ENCODE measurements around the gene BCAS4. TPM values are rescaled to one million over a fixed set of nuclear protein-coding genes. Genes with fewer than 3 reads are reported as not detected.

The BCAS4 gene
- total and polyA plus RNA-seq, 8 donors: under 0.01 to 7.2 (median 2.2) TPM; not detected in 1

- Histone ChIP-seq H3K9me3 (no peaks in the 10 kb centered on the region), H3K27me3 (no peaks in the 10 kb centered on the region), H3K4me1 (peaks cover 36 to 100% (median 78%) of the 10 kb centered on the region in 4 donors), H3K36me3 (peaks cover 0 to 18% (median 8%) of the 10 kb centered on the region in 4 donors), H3K4me3 (no peak overlapping the region), H3K27ac (no peak overlapping the region)
- 39 to 54% (median 46%) methylated on average over 2 of the region's 2 CpGs for WGBS, 5 donors
- no peak for DNase-seq
- intact Hi-C loops (cut with DNase I; ENCODE audit: low total_unique reads): no loop called here
- no peak for TF ChIP-seq POLR2A (IDR thresholded peaks at IDR 0.05)
- TF ChIP-seq POLR2AphosphoS5 (IDR thresholded peaks at IDR 0.05): no peak
- TF ChIP-seq CTCF (IDR thresholded peaks at IDR 0.05): no peak
- no peak for TF ChIP-seq EP300 (IDR thresholded peaks at IDR 0.05)
Measured at GRCh38 chr20:50924261-50924920, 129.5 kb downstream of the BCAS4 start.

DNA sequence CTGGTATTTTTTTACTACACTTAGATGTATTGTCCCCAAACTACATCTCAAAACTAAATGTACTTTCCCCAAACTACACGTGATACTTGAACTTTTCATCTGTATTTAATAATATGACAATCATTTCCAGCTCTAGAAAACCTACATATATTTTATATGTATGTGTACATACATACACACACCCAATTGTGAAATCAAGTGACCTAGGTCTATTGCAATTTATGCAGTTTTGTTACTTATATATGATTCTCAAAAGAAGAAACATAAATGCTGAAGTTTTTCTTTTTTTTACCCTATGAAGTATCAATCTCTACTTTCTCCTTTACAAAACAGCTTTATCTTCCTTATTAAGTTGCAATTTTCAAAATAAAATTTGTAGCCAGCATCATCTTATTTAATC, 131.7 kb downstream of the BCAS4 start:
- TF ChIP-seq POLR2A (IDR thresholded peaks at IDR 0.05): no peak
- no peak for TF ChIP-seq POLR2AphosphoS5 (IDR thresholded peaks at IDR 0.05)
- no peak for TF ChIP-seq EP300 (IDR thresholded peaks at IDR 0.05)
- TF ChIP-seq CTCF (IDR thresholded peaks at IDR 0.05): no peak
- Histone ChIP-seq H3K4me3 (no peak overlapping the region), H3K27ac (no peak overlapping the region), H3K36me3 (peaks cover 0 to 18% (median 8%) of the 10 kb centered on the region in 4 donors), H3K9me3 (no peaks in the 10 kb centered on the region), H3K27me3 (no peaks in the 10 kb centered on the region), H3K4me1 (peaks cover 32 to 83% (median 65%) of the 10 kb centered on the region in 4 donors)
- WGBS, 5 donors: 27 to 42% (median 32%) methylated on average over 1 of the region's 1 CpG
- intact Hi-C loops (cut with DNase I; ENCODE audit: low total_unique reads): no loop called here
- DNase-seq: no peak

Small RNAs within 50 kb of the gene (small RNA-seq; reads per million reads assigned to genes)
- gene TMSB4XP6: 0 reads per million in 4 donors

Other genes with a start within 250 kb of the BCAS4 start
- 10 to 100 TPM in 3 of 5 donors, 1 to 10 TPM in 2; 8.1 to 61.1 (median 13.4) TPM for gene RIPOR3, start 103.5 kb upstream of the BCAS4 start, total RNA-seq
- gene RIPOR3, start 103.5 kb upstream of the BCAS4 start, polyA plus RNA-seq: 1 to 10 TPM; 4.4 to 5.9 (median 5.8) TPM
- gene PARD6B, start 63.5 kb upstream of the BCAS4 start, total RNA-seq: 10 to 100 TPM in 4 of 5 donors, 1 to 10 TPM in 1; 5.4 to 69.5 (median 22.6) TPM
- 1 to 10 TPM; 3.2 to 6.0 (median 3.7) TPM for gene PARD6B, start 63.5 kb upstream of the BCAS4 start, polyA plus RNA-seq
- gene ADNP, start 136.4 kb downstream of the BCAS4 start, total RNA-seq: 10 to 100 TPM; 39.7 to 67.4 (median 57.1) TPM
- gene ADNP, start 136.4 kb downstream of the BCAS4 start, polyA plus RNA-seq: 10 to 100 TPM; 19.9 to 41.3 (median 20.4) TPM
- 10 to 100 TPM; 10.7 to 74.1 (median 33.2) TPM for gene DPM1, start 163.5 kb downstream of the BCAS4 start, total RNA-seq
- 10 to 100 TPM; 47.9 to 53.2 (median 52.7) TPM for gene DPM1, start 163.5 kb downstream of the BCAS4 start, polyA plus RNA-seq
- gene MOCS3, start 163.8 kb downstream of the BCAS4 start, total RNA-seq: 1 to 10 TPM in 3 of 5 donors, under 1 TPM in 1, not detected in 1; 0.89 to 7.0 (median 2.7) TPM
- 1 to 10 TPM; 2.1 to 2.4 (median 2.2) TPM for gene MOCS3, start 163.8 kb downstream of the BCAS4 start, polyA plus RNA-seq
- 10 to 100 TPM in 1 of 5 donors, 1 to 10 TPM in 1, not detected in 3; 2.2 to 11.9 TPM for gene KCNG1, start 228.0 kb downstream of the BCAS4 start, total RNA-seq
- gene KCNG1, start 228.0 kb downstream of the BCAS4 start, polyA plus RNA-seq: 1 to 10 TPM in 1 of 3 donors, under 1 TPM in 1, not detected in 1; 0.19 to 3.3 TPM